HFF-Myc (cell line): ENCODE data around the gene PTH1R.

Source experiments
- DNase-seq: peaks from one replicate; pipeline ENCODE4 v3.0.0-alpha.2; 2011; ENCODE audit warnings: low read depth; ENCODE audit errors: extremely low read depth
- H3K4me3 ChIP-seq: replicated peaks from 2 replicates; pipeline ENCODE4 v1.5.1; 2011; ENCODE audit warnings: low read depth, mild to moderate bottlenecking, control low read depth, low read length
- TF ChIP-seq, protein P1 (sequence below): IDR thresholded peaks from 2 replicates; pipeline ENCODE4 v1.5.1; 2012; ENCODE audit warnings: mild to moderate bottlenecking, low read depth, low read length, control low read depth; ENCODE audit errors: missing control alignments

PTH1R gene

GRCh38 chr3:46932455-46933225 lies 55.1 kb downstream of the PTH1R start:
- TF ChIP-seq, protein P1, sequence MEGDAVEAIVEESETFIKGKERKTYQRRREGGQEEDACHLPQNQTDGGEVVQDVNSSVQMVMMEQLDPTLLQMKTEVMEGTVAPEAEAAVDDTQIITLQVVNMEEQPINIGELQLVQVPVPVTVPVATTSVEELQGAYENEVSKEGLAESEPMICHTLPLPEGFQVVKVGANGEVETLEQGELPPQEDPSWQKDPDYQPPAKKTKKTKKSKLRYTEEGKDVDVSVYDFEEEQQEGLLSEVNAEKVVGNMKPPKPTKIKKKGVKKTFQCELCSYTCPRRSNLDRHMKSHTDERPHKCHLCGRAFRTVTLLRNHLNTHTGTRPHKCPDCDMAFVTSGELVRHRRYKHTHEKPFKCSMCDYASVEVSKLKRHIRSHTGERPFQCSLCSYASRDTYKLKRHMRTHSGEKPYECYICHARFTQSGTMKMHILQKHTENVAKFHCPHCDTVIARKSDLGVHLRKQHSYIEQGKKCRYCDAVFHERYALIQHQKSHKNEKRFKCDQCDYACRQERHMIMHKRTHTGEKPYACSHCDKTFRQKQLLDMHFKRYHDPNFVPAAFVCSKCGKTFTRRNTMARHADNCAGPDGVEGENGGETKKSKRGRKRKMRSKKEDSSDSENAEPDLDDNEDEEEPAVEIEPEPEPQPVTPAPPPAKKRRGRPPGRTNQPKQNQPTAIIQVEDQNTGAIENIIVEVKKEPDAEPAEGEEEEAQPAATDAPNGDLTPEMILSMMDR, result no peak
- no peak for DNase-seq
- no peak overlapping the region for H3K4me3 ChIP-seq

DNA sequence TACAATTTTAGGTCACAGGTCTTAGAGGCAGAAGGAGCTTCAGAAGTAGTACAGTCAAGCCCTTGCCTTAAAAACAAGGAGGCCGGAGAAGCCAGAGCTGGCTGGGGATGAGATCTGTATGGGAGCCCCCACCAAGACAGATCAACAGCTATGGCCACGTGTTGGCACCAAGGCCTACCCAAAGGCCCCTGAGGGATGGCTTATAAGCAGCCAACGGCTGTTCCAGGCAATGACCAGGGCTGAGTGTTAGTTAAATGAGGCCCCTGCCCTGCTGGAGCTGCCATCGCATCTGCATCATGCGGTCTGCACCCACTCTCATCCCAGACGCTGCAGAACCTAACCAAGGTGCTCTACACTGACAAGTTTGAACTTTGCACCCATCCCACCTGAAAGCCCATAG lies 55.7 kb downstream of the PTH1R start:
- TF ChIP-seq, protein P1, result no peak
- DNase-seq, result no peak
- H3K4me3 ChIP-seq, result no peak overlapping the region

GRCh38 chr3:46934072-46934471 lies 56.6 kb downstream of the PTH1R start:
- TF ChIP-seq, protein P1, result no peak
- no peak overlapping the region for H3K4me3 ChIP-seq
- DNase-seq, result no peak

DNA sequence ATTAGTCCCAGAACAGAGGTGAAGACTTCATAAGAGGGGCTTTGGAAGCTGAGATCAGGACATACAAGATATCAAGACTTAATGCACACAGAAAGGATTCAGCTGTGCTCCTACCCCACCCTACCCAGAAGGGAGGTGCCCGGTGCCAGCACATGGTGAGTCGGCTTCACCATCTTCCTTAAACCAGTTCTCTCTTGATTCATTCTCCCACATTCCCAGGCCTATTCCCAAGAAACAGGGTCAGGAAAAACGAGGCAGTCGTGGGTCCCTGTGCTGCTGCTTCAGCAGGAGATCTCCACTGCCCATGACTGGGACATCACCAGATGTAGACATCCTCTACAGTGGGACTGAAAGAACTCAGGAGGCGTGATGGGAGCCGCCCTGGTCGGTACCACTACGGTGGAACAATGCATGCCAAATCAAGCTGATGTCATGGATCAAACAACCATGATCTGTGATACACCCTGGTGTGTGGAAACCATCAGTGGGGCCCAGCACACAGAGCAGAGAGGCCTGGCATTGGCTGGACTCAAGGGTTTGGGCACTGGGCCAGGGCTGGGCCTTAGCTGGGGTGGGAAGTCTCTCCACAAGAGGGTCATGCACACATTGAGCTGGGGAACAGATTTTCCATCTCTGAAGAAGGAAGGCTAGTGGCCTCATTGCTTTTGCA lies 57.1 kb downstream of the PTH1R start:
- no peak overlapping the region for H3K4me3 ChIP-seq
- TF ChIP-seq, protein P1, result no peak
- DNase-seq, result no peak

- TF ChIP-seq, protein P1, result peak; percentile 77
- peak; percentile 85 for DNase-seq
- H3K4me3 ChIP-seq, result no peak overlapping the region
These were observed 57.8 kb downstream of the PTH1R start for GRCh38 chr3:46935168-46935858.

GRCh38 chr3:46935989-46936558 lies 58.6 kb downstream of the PTH1R start:
- DNase-seq, result no peak
- TF ChIP-seq, protein P1, result no peak
- no peak overlapping the region for H3K4me3 ChIP-seq
